ENCODE results near the gene MRFAP1. TPM values are rescaled to one million over a fixed set of nuclear protein-coding genes. Genes with fewer than 3 reads are reported as not detected.
"Not testable (repeated sequence)": the region's sequence is repeated elsewhere in the genome, so short reads cannot be mapped to it uniquely, and the experiment has no call there.

MRFAP1 gene
- total RNA-seq, 1 experiment from 2014 or later, result 191 TPM

- no peak for DNase-seq (ENCODE audit: low spot score)
Measured at GRCh38 chr4:6663596-6664393, 23.3 kb downstream of the MRFAP1 start.

DNA sequence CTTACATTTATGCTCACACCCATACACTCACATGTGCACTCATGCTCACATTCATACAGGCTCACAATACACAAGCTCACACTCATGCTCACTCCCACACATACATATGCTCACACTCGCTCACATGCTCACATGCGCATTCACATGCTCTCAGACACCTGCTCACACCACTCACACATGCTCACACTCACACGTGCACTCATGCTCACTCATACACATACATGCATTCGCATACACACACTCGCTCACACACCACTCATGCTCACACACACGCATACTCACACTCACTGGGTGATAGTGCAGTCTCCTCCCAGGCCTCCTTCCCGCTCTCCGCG is 24.8 kb downstream of the MRFAP1 start:
- no peak for DNase-seq (ENCODE audit: low spot score)

DNA sequence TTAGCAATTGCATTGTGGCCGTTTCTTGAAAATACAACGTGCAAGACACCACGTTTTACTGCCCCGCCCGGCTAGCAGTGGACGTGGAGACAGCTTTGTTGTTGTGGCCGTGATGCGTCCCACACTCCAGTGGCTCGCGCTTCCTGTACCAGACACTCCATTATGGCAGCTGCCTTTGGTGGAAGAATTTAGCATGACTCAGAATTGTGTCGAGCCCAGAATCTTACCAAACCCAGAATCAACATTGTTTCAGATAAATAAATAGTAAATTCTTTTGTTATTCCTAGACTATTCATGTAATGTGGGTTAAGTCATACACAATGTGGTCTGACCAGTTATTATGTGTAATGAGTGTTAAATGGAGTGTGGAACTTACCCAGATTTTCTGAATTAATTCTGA is 27.9 kb downstream of the MRFAP1 start:
- peak; percentile 28 for DNase-seq (ENCODE audit: low spot score)

DNA sequence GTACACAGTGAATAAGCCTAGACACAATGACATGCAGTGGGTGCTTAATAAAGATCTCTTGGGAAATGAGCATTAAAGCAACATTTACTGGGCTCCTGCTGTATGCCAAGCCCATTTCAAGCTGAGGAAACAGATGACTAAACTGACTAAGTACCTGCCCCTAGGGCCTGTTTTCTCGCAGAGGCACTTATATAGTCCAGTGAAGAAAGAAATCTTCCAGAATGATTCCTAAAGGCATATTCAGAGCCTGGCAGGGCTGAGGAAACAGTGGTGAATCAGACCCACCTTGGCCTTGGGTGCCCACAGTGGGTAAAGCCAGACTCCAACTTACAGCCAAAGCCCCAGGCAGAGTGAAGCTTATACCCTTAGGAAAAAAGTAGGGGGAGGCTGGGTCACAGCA is 31.2 kb downstream of the MRFAP1 start:
- DNase-seq (ENCODE audit: low spot score), result no peak

DNA sequence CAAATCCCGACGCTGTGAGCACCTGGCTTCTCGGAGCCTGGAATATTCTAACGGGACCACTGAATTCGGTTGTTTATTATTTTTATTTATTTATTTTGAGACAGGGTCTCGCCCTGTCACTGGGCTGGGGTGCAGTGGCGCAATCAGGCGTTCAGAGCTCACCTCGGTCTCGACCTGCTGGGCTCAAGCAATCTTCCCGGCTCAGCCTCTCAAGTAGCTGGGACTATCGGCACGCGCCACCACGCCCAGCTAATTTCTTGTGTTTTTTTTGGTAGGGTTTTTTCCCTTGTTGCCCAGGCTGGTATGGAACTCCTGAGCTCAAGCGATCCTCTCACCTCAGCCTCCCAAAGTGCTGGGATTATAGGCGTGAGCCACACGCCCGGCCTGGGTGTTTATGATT is 31.6 kb downstream of the MRFAP1 start:
- no peak for DNase-seq (ENCODE audit: low spot score)

GRCh38 chr4:6672541-6673190 is 32.2 kb downstream of the MRFAP1 start:
- not testable (repeated sequence) for DNase-seq (ENCODE audit: low spot score)

DNA sequence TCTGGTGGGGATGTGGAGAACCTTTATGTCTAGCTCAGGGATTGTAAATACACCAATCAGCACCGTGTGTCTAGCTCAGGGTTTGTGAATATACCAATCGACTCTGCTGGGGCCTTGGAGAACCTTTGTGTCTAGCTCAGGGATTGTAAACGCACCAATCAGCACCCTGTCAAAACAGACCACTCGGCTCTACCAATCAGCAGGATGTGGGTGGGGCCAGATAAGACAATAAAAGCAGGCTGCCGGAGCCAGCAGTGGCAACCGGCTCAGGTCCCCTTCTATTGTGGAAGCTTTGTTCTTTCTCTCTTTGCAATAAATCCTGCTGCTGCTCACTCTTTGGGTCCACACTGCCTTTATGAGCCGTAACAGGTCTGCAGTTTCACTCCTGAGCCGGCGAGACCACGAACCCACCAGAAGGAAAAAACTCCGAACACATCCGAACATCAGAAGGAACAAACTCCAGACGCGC is 32.7 kb downstream of the MRFAP1 start:
- peak; percentile 29 for DNase-seq (ENCODE audit: low spot score)

GRCh38 chr4:6673660-6674499 is 33.4 kb downstream of the MRFAP1 start:
- DNase-seq (ENCODE audit: low spot score), result peak; percentile 85

DNA sequence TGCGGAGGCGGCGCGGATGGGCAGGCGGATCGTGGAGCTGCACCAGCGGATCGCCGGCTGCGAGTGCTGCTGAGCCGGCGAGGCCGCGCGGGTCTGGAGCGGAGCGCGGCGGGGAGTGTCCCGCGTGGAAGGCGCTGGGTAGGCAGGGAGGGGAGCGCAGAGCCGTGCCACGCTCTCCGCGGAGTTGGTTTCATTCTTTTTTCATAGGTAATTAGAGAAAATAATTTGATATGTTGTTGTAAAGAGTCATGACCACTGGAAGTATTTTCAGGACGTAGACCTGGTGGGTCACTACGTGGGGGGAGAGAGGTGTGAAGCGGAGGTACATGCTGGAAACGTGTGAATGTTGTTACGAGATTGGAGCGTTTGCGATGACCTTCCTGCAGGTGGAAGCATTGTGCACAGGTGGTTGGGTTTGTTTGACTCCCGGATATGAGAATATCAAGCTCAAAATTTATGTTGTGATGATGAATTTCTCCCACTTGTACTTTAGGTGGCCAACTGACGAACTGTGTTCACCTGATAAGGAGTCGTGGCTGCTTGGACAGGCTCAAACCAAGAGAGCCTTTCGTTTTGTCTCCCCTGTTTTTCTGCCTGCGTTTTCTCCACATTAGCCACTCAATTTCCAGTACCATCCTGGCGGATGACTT is 34.1 kb downstream of the MRFAP1 start:
- peak; percentile 54 for DNase-seq (ENCODE audit: low spot score)

DNA sequence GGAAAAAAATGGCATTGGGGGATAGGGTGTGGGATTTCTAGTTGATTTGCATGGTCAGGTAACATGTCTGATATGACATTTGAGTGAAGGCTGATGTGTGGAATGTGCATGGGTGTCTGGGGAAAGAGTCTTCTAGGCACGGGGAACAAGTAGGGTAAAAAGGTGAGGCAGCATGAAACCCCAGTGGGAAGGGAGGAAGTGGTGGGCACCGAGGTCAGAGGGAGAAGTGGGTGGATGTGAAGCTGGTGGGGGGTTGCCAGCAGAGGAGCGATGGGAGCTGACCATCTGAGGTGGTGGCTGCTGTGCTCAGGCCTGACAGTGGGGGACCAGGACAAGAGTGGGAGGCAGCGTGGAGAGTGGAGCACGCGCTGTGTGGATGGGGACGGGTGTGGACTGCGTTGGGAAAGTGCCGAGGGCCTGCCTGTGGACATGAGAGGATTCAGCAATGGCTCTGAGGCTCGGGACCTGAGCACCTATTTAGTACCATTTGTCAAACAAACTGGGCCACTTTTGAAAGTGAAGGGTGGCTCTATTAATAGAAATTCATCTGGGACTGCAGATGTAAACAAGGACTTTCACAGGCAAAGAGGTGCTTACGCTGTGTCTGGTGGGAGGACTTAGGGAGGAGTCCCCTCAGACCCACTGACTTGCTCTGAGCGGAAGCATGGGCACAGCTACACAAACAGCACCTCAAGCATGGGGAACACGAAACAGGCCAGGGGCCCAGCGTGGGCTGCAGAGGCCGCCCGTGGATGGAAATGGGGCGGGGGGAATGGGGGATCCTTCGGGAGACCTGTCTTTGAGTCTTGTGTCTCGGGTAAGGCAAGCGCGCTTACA is 36.5 kb downstream of the MRFAP1 start:
- no peak for DNase-seq (ENCODE audit: low spot score)

GRCh38 chr4:6680372-6681034 is 40.0 kb downstream of the MRFAP1 start:
- no peak for DNase-seq (ENCODE audit: low spot score)

GRCh38 chr4:6681191-6681590 is 40.7 kb downstream of the MRFAP1 start:
- no peak for DNase-seq (ENCODE audit: low spot score)

DNA sequence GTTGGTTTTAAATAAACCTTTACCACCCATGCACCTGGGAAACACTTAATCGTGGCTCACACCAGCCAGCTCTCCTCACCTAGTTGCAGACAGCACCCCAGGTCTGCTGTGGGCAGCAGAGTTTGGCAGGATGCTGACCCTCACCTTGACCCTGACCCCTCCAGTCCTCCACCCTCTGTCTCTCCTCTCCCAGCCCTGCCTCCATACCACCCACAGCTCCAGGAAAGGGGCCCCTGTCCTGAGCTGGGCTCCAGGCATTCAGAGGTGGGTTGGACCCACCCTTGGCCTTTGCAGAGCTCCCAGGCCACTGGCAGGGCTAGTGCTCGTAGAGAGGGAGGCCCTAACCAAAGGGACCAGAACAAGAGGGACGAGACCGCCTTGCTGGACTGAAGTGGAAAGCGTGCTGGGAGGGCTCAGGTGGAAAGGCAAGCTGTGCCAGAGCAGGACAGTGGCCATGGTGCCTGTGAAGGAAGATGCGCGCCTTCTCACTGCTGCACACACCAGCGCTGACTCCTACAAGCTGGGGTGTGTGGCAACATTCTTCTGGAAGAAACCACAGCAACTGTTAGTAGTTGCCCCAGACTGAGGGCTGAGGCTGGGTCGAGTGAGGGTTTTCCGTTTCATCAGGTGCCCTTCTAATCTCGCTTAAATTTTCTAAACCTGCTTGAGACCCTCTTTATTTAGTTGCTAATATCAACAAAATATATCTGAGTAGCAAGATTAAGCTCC is 42.5 kb downstream of the MRFAP1 start:
- no peak for DNase-seq (ENCODE audit: low spot score)

- DNase-seq (ENCODE audit: low spot score), result no peak
Measured at GRCh38 chr4:6684656-6685055, 44.2 kb downstream of the MRFAP1 start.

GRCh38 chr4:6686104-6686787 is 45.8 kb downstream of the MRFAP1 start:
- DNase-seq (ENCODE audit: low spot score), result no peak

DNA sequence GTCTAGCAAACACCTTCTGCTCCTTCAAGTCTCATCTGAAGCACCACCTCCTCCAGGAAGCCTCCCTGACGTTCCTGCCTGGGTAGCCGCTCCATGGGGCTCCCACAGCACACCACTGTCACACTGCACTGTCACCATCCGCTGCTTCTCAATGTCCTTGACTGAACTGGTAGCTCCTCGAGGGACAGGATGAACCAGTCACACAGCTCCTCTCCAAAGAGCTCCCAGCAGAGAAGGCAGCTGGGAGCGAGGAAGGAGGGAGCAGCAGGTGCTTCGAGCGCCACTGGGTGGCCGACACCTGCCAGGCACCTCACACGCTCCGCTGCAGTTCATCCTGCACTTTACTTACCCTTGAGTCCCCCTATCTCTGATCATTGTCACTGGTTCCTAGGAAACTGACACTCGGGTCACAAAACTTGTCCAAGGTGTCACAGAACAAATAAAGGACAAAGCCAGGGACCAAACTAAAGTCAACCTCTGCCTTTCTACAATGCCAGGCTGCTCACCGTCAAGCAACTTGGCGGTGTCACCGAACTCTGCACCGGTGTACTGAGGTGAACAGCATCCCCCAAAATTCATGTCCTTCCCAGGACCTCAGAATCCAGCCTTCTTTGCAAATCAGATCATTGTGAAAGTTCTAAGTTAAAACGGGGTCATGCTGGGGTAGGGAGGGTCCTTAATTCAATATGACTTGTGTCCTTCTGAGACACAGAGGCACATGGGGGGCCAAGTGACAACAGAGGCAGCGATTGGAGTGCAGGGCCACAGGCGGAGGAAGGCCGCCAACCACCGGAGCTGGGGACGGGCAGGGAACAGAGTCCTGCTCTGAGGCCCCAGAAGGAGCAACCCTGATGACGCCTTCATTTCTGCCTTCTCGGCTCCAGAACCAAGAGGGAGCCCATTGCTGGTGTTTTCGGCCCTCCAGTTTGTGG is 47.7 kb downstream of the MRFAP1 start:
- no peak for DNase-seq (ENCODE audit: low spot score)

GRCh38 chr4:6688879-6689505 is 48.5 kb downstream of the MRFAP1 start:
- peak; percentile 92 for DNase-seq (ENCODE audit: low spot score)

All from A172 (cell line).